Activated effector memory CD4-positive, alpha-beta T cell treated with Interleukin-2 at 50 U/mL for 16 hours (primary cell): ENCODE data around the gene FBLN2.

Experiments
- DNase-seq: peaks from one replicate; pipeline ENCODE4 v3.0.0-alpha.2; 2020

Gene FBLN2

DNA sequence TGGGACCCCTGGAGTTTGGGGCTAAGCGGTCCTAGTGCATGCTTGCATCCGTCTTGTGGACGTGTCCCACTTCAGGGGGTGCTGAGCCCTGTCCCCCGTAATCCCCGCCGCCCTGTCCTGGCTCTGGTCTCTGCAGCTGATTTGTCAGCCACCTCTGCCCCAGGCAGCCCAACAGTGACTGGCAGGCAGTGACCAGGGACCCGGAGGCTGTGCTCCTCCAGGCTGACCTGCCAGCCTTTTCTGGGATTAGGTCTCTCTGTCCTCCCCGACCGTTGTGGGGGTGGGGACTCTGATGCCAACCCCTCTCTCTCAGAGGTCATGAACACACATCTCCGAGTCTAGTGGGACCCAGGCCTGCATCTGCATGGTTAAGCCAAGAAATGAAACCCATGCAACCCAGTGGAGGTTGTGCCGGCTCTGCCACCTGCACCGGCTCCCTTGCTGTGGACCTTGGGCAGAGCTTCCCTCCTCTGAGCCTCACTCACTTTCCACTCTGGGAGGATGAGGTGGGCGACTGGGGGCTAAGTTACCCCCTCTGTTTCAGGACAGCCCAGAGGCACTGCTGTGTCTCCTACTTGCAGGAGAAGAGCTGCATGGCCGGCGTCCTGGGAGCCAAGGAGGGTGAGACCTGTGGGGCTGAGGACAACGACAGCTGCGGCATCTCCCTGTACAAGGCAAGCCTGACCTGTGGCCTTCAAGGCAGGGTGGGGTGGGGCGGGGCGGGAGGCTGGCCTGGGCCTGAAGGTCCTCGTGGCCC lies 60.2 kb downstream of the FBLN2 start:
- no peak for DNase-seq

DNA sequence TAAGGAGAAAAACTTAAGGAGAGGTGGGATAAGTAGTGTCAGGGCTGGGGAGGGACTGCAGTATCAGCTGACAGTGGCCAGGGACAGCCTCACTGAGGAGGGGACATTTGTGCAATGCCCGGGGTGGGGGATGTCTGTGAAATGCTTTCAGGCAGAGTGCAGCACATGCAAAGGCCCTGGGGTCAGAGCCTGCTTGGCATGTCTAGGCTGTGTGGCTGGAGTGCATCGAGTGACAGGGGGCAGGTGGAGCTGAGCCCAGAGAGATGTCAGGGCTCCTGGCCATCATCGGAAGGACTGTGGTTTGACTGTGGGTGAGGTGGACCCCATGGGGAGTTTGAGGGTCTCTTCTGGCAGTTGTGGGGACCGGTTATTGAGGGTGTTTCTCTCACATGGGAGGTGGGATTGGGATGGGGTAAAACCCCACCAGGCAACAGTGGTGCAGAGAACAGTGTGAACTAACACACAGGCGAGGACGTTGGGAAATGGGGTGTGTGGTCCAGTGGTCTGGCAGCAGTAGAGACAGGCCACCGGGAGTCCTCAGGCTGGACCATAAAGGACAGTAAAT lies 61.2 kb downstream of the FBLN2 start:
- no peak for DNase-seq

DNA sequence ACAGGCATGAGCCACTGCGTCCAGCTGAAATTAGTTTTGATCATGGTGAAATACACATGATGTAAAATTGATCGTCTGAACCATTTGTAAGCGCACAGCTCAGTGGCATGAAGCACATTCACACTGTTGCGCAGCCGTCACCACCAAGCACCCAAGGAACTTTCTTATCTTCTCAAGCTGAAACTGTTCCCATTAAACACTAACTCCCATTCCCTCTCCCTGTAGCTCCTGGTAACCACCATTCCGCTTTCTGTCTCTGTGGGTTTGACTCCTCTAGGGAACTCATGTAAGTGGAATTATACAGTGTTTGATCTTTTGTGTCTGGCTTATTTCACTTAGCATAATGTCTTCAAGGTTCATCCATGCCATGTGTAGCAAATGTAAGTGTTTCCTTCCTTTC lies 62.3 kb downstream of the FBLN2 start:
- DNase-seq: no peak

DNA sequence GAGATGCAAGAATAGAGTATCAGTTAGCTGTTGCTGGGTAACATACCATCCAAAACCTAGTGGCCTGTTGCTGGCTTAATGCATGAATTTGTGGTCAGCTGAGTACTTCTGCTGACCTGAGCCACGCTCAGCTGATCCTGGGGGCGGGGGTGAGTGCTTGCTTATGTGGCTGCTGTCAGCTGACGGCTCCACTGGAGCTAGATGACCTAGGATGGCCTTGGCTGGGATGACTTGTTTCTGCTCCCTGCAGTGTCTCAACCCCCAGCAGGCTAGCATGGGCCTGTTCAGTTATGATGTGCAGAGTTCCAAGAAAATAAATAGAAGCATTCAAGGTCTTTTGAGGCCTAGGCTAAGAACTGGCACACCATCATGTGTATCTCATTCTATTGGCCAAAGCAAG lies 63.9 kb downstream of the FBLN2 start:
- DNase-seq: no peak

DNA sequence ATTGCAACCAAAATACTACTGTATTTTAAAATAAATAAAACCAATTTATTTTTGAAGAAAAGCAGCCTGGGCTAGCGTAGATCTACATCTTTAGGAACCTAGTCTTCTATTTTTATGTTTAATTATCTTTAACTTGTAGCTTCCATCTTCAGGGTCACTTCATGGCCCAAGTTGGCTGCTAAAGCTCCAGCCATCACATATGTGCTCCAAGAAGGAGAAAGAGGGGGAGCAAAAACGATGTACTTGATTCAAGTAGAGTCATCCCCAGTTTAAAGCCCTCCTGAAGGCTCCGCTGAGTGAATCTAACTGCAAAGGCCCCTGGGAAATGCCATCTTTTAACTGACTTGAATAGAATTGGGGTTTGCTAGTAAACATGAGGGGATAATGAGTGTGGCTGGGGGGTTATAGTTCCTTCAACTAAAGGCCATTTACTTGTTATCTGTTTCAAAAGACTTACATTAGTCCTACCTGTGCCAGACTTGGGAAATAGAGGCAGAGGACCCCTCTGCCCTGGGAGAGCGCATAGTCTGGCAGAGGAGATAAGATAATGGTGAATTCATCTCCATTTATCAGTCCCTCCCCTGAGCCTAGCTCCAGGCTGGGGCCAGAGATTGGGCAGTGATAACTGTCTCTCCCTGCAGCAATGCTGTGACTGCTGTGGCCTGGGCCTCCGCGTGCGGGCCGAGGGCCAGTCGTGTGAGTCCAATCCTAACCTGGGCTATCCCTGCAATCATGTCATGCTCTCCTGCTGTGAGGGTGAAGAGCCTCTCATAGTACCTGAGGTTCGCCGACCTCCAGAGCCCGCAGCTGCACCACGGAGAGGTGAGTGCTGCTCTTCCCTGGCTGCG lies 64.6 kb downstream of the FBLN2 start:
- DNase-seq: no peak

DNA sequence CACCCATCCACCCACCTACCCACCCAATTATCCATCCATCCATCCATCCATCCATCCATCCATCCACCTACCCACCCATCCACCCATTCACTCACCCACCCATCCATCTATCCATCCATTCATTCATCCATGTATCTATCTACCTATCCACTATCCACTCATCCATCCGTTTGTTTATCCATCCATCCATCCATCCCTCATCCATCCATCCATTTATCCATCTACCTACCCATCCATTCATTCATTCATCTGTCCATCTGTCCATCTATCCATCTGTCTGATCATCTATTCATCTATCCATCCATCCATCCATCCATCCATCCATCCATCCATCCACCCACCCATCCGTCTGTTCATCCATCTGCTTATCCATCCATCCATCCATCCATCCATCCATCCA lies 65.7 kb downstream of the FBLN2 start:
- no peak for DNase-seq

DNA sequence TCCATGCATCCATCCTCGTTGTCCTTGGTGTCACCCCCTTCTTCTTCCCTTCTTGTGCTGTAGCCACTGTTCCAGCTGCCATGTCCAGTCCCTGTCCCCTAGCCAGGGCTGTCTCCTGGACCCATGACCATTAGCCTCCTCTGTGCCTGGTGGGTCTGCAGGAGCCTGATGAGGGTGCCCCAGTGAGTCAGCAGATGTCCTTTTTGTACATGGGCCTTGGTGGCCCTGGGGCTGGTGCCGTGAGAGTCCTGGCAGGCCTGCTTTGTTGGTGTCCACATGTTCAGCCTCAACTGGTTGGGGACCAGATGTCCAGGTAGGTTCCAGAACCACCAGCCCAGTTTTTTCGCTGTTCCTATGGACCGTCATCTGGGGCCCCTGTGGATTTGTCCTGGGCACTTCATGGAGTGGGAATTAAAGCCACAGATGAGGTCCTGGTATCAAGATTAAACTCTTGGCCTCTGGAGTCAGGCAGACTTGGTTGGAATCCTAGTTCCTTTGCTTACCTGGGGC lies 66.1 kb downstream of the FBLN2 start:
- DNase-seq: no peak

DNA sequence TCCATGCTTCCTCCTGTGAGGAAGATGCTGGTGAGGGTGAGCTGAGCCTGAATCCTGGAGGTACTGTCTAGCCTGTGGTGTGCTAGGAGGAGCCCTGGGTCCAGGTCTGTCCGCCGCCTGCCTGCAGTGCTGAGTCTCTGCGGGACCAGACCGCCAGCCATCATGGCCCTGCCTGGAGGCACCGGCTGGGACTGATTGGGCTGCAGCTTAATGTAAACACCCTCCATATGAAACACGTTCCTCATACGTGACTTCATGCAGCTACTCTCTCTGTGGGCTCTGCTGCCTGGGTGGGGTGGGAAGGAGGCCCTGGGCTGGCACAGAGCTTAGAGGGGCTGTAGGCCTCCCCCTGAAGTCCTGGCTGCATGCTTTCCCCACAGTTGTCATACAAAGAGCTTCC lies 67.4 kb downstream of the FBLN2 start:
- no peak for DNase-seq

DNA sequence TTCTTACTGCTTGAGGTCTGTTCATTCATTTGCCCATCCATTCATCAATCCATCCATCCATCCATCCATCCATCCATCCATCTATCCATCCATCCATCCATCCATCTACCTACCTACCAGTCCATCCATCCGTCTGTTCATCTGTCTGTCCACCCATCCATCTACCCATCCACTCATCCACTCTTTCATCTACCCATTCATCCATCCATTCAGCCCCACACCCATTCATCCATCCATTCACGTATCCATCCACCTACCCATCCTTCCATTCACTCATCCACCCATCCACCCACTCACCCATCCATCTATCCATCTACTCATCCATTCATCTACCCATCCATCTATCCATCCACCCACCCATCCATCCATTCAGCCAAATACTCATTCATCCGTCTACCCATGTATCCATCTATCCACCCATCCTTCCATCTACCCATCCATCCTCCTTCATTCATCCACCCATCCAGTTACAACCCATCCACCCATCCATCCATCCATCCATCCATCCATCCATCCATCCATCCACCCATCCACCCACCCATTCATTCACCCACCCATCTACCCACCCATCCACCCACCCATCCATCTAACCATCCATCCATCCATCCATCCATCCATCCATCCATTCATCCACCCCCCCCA lies 68.3 kb downstream of the FBLN2 start:
- no peak for DNase-seq

DNA sequence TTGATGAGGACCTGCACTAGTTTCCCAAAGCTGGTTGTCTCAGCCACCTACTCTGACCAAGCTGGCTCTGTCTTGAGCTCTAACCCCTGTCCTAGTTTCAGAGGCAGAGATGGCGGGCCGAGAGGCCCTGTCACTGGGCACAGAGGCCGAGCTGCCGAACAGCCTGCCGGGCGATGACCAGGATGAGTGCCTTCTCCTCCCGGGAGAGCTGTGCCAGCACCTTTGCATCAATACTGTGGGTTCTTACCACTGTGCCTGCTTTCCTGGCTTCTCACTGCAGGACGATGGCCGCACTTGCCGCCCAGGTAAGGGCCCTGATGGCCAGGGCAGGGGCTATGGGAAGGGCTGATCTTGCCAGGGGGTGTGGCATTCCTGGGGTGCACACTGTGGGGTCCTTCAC lies 69.1 kb downstream of the FBLN2 start:
- no peak for DNase-seq

DNA sequence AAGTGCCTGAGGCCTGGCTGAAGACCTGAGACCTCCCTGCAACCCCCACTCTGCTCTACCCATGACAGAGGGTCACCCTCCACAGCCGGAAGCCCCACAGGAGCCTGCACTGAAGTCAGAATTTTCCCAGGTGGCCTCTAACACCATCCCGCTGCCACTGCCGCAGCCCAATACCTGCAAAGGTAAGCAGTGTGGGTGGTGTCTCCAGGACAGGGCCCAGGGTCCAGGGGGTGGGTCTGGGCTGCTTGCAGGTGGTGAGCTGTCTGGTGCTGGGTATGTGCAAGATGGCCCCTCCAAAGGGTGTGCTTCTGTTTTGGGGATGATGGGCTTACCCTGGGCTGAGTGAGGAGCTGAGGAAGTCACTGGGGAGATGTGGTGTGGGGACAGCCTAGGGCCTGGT lies 69.9 kb downstream of the FBLN2 start:
- no peak for DNase-seq

DNA sequence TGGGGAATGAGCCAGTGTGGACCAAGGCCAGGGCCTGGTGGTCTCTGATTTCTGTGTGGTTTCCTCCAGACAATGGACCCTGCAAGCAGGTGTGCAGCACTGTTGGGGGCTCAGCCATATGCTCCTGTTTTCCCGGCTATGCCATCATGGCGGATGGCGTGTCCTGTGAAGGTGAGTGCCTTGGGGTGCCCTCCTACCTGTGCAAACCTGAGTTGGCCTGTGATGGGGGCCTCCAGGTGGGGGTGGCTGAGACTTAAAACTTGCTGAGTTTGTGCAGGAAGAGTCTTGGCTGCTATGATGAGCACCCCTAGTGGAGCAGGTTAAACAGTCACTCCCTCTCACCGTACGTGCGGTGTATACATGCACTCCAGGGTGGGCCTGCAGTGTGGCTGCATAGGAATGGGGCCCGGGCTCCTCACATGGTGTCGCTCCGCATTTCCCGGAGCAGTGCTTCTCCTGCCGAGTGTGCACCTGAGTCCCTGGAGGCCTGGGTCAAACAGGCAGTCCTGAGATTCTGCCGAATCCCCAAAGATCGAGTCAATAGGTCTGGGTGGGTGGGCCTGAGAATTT lies 70.8 kb downstream of the FBLN2 start:
- no peak for DNase-seq

DNA sequence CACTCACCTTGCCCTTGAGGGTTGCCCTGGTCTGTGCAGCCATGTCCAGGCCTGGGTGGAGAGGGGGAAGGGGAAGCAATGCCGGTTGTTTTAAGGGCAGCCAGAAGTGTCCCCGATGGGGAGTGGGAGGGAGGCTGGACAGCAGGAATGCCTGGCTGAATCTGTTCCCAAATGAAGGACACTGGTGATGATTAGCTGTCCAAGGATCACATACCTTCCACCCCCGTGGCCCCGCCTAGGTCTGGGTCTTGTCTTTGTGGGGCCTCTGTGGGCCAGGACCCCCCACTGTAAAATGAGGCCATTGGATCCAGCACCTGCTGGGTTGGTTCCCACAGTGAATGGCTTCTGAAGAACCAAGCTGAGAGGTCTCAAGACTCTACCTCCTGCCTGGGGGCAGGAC lies 71.4 kb downstream of the FBLN2 start:
- no peak for DNase-seq

DNA sequence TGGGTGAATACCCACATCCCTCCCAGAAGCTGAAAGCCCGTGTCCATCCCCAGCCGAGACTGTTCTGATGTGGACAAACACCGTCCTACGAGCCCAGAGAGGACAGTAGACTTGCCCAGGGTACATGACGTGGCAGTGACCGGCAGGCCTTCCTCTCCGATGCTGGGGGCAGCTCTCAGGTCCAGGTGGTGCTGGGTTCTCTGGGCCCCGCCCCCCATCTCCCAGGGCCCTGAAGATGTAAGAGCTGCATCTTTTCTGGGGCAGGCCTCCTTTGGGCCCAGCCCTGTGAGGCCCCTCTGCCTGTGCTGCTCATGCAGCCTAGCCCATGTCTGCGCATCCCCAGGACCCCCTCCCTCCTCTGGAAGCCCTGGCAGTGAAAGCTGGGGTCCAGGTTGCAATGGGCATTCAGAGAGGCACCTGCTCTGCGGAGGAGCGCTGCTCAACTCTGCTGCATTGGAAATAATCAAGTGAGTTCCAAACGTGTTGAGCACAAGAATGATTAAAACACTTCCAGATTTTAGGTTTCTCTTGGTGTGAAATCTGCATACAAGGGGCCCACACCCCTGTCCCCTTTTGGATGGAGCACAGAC lies 71.9 kb downstream of the FBLN2 start:
- no peak for DNase-seq

DNA sequence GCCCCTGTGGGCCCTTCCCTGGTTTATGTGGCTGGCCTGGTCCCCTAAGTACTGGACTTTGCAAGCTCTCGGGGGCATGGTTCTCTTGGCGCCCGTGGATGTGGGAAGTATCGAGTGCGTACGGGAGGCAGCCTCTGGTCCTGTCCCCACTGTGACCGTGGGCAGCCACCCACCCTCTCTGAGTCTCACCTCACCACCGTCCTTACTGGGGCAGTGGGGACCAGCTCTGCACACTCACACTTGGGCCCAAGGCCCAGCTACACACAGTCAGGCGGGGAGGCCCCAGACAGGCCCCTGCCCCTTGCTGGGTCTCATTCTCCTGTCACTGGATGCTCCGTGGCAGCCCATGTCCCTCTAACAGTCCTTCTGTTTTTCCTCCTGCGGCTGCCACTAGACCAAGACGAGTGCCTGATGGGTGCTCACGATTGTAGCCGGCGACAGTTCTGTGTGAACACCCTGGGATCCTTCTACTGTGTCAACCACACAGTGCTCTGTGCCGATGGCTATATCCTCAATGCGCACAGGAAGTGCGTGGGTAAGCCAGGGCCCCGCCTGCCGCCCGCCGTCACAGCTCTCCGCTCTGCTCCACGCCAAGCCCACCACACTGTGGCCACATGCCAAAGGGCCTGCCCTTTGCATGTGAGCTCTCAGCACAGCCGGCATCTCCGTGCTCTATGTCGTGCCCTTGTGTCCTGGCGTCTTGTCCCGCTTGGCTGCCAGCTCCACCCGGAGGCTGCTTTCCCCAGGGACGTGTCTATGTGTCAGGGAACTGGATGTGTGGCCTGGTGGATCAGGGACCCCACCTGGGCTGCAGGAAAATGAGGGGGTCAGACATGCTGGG lies 72.7 kb downstream of the FBLN2 start:
- no peak for DNase-seq

DNA sequence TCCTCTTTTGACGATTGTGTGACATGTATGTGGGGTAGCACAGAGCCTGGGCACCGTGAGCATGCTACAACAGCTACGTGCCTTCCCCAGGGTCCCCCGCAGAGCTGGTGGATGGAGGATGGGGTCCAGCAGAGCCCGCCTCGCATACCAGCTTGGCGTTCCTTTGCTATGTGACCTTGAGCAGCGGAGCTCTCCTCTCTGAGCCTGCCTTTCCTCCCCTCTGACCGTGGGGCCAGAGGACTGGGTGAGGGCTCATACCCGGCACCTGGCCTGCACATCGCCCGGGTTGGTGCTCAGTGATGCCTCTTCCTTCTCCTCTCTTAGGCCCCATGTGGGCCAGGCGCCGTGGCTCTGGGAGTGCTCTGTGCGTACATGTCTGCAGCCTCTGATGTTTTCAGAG lies 73.4 kb downstream of the FBLN2 start:
- no peak for DNase-seq

DNA sequence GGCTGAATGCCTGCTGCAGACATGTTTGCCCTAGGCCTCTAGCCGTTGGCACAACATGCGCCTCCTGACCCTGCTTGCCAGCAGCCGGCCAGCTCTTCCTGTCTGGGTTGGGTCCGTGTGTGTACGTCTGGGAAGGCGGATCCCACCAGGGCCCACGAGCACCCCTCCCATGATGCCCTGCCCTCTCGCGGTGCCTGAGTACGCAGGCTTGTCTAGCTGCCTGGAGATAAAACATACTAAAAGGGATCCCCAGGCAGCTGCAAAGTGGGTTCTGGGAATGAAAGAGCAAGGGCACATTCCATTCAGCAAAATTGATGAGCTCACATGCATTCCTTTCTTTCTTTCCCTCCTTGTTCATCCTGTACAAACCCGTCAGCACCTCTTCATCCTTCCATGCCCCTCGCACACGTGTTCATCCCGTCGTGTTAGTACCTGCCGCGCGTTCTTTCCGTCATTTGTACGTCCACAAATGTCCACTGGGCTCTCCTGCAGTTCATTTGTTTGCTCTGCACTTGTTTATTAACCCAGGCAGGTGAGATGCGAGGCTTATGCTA lies 74.3 kb downstream of the FBLN2 start:
- DNase-seq: no peak

DNA sequence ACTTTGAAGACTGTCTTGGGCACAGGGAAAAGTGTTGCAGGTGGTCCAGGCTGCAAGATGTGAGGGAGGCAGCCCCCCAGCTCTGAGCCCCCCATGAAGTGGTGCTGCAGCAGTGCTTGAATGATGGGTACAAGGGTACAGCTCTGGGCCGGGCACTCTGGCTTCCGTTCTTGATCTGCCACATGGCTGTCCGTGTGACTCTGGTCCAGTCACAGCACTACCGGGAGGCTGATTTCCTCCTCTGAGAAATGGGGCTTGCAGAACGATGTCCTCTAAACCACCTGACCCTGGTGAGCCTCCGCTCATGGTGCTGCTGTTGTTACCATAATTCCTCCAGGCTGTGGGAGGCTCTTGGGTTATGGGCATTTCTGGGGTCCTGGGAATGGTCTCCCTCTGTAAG lies 75.1 kb downstream of the FBLN2 start:
- DNase-seq: no peak

DNA sequence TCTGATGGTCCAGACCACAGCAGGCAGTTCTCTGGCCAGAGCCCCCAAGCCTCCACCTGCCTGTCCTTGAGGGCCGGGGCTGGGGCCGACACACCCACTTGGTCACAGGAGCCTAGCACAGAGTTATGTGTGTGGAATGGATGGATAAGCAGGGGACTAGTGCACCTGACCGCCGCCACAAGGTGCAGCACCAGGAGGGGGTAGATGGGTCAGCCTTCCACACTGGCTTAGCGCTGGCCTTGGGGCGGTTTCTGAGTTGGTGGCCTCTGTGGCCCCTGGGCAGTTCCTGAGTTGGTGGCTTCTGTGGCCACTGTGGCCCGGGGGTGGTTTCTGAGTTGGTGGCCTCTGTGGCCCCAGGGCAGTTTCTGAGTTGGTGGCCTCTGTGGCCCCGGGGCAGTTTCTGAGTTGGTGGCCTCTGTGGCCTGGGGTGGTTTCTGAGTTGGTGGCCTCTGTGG lies 75.8 kb downstream of the FBLN2 start:
- DNase-seq: no peak

DNA sequence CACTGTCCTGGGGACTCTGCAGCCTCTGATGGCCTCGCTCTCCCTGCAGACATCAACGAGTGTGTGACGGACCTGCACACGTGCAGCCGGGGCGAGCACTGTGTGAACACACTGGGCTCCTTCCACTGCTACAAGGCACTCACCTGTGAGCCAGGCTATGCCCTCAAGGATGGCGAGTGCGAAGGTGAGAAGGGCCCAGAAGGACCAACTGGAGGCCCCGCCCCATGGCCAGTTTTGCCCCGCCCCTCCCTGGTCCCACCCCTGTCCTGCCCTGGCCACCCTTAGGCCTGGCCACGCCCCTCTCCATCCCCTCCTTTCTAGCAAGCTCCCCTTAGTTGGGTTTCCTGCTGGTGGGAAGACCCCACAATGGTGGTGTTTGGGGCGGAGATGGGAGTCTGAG lies 77.5 kb downstream of the FBLN2 start:
- DNase-seq: no peak

DNA sequence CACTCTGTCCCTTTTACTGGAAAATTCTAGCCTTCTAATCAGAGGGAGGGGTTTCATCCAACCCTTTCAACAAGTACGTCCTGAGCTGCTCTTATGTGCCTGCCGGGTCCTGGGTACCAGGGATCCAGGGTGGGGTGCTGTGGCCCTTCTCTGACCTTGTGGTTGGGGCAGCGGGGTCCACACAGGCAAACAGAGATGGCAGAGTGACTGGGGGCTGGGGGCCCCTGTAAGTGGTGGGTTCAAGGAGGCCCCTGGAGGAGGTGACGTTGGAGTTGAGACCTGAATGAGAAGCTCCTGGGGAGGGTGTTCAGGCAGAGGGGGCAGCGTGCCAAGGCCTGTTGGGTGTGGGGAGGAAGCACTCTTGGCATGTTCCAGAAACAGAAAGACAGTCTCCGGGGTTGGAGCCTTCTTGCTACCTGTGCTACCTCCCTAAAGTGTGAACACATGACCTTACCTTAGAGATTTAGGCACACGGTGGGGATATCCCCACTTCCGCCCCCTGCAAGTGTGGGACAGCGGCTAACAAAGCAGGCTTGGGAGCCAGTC lies 78.1 kb downstream of the FBLN2 start:
- DNase-seq: no peak
